Skeletal muscle tissue (tissue), 4 donors: ENCODE results near the gene UBB. TPM values are rescaled to one million over a fixed set of nuclear protein-coding genes. Genes with fewer than 3 reads are reported as not detected.

Source experiments
- H3K27ac ChIP-seq: one replicate; pipeline ENCODE4 v1.7.0; 2013; ENCODE audit warnings: mild to moderate bottlenecking, low read depth, low read length, inconsistent platforms
- H3K27me3 ChIP-seq, 3 donors: one replicate each; pipeline ENCODE4 v1.7.0; 2013; ENCODE audit warnings: low read length in 3 of 3; ENCODE audit not compliant: control insufficient read depth in 3 of 3, insufficient read depth in 3 of 3
- H3K36me3 ChIP-seq, 3 donors: one replicate each; pipeline ENCODE4 v1.7.0; 2013; ENCODE audit warnings: low read length in 3 of 3; ENCODE audit not compliant: control insufficient read depth in 3 of 3, insufficient read depth in 3 of 3
- H3K4me1 ChIP-seq, 3 donors: one replicate each; pipeline ENCODE4 v1.7.0; 2013; ENCODE audit warnings: low read length in 3 of 3, mild to moderate bottlenecking in 3 of 3; ENCODE audit not compliant: control insufficient read depth in 3 of 3, insufficient read depth in 3 of 3
- H3K4me3 ChIP-seq, 3 donors: one replicate each; pipeline ENCODE4 v1.7.0; 2013; ENCODE audit warnings: low read length in 3 of 3
- H3K9ac ChIP-seq, 3 donors: one replicate each; pipeline ENCODE4 v1.7.0; 2013; ENCODE audit warnings: low read length in 3 of 3, mild to moderate bottlenecking in 3 of 3, moderate library complexity in 2 of 3, low read depth in 1 of 3
- H3K9me3 ChIP-seq, 3 donors: one replicate each; pipeline ENCODE4 v1.7.0; 2013; ENCODE audit warnings: low read length in 3 of 3; ENCODE audit not compliant: control insufficient read depth in 3 of 3
- total RNA-seq: library from RNA; depleted of rRNA; stranded (reverse); fragments of >200 nt; gene quantifications from one replicate; pipeline ENCODE4 v1.2.3, GENCODE V29; 2014
- donor health status: Osteomylitis.

Gene UBB
- total RNA-seq, 1 donor from 2014 or later: 2,617 TPM

- Histone ChIP-seq H3K36me3 (peaks cover 14 to 35% (median 21%) of the 10 kb centered on the region in 3 donors), H3K27me3 (no peaks in the 10 kb centered on the region), H3K9me3 (no peaks in the 10 kb centered on the region), H3K4me3 (no peak overlapping the region), H3K27ac (no peak overlapping the region), H3K9ac (no peak overlapping the region), H3K4me1 (no peaks in the 10 kb centered on the region)
Observed at GRCh38 chr17:16425698-16426659, 45.1 kb downstream of the UBB start.

- Histone ChIP-seq H3K9ac (no peak overlapping the region), H3K4me3 (no peak overlapping the region), H3K4me1 (no peaks in the 10 kb centered on the region), H3K27ac (no peak overlapping the region), H3K9me3 (no peaks in the 10 kb centered on the region), H3K36me3 (peaks cover 14 to 35% (median 20%) of the 10 kb centered on the region in 3 donors), H3K27me3 (no peaks in the 10 kb centered on the region)
Observed at GRCh38 chr17:16427020-16427419, 46.1 kb downstream of the UBB start.

GRCh38 chr17:16428098-16428882 lies 47.4 kb downstream of the UBB start:
- Histone ChIP-seq H3K36me3 (peaks cover 13 to 36% (median 20%) of the 10 kb centered on the region in 3 donors), H3K4me1 (no peaks in the 10 kb centered on the region), H3K9ac (peak overlapping the region in 1 of 3 donors; percentile 8), H3K27ac (no peak overlapping the region), H3K27me3 (no peaks in the 10 kb centered on the region), H3K9me3 (no peaks in the 10 kb centered on the region), H3K4me3 (no peak overlapping the region)

- Histone ChIP-seq H3K27me3 (no peaks in the 10 kb centered on the region), H3K27ac (no peak overlapping the region), H3K4me3 (no peak overlapping the region), H3K9ac (peak overlapping the region in 1 of 3 donors; percentile 8), H3K4me1 (no peaks in the 10 kb centered on the region), H3K36me3 (peaks cover 11 to 36% (median 20%) of the 10 kb centered on the region in 3 donors), H3K9me3 (no peaks in the 10 kb centered on the region)
Observed at GRCh38 chr17:16429083-16429482, 48.2 kb downstream of the UBB start.

- peaks cover 10 to 36% (median 20%) of the 10 kb centered on the region in 3 donors for H3K36me3 ChIP-seq
- no peak overlapping the region for H3K9ac ChIP-seq
- no peak overlapping the region for H3K27ac ChIP-seq
- H3K9me3 ChIP-seq: no peaks in the 10 kb centered on the region
- no peak overlapping the region for H3K4me3 ChIP-seq
- no peaks in the 10 kb centered on the region for H3K27me3 ChIP-seq
- H3K4me1 ChIP-seq: no peaks in the 10 kb centered on the region
Observed at GRCh38 chr17:16430650-16431049, 49.8 kb downstream of the UBB start.

GRCh38 chr17:16432017-16432416 lies 51.1 kb downstream of the UBB start:
- peaks cover 7 to 25% (median 10%) of the 10 kb centered on the region in 3 donors for H3K36me3 ChIP-seq
- no peaks in the 10 kb centered on the region for H3K27me3 ChIP-seq
- no peaks in the 10 kb centered on the region for H3K9me3 ChIP-seq
- no peaks in the 10 kb centered on the region for H3K4me1 ChIP-seq
- no peak overlapping the region for H3K27ac ChIP-seq
- no peak overlapping the region for H3K9ac ChIP-seq
- H3K4me3 ChIP-seq: no peak overlapping the region

Other genes with a start within 250 kb of the UBB start
- 50.1 TPM for gene NCOR1, start 165.6 kb upstream of the UBB start, total RNA-seq
- 12.5 TPM for gene PIGL, start 163.9 kb upstream of the UBB start, total RNA-seq
- 29.7 TPM for gene CENPV, start 27.6 kb upstream of the UBB start, total RNA-seq
- 8.4 TPM for gene TRPV2, start 34.5 kb downstream of the UBB start, total RNA-seq
- 3.7 TPM for gene LRRC75A, start 111.1 kb downstream of the UBB start, total RNA-seq
- 5.7 TPM for gene ZNF287, start 188.1 kb downstream of the UBB start, total RNA-seq